ENCODE measurements around the gene CTNNA2. TPM values are rescaled to one million over a fixed set of nuclear protein-coding genes. Genes with fewer than 3 reads are reported as not detected.

Gene CTNNA2
- total RNA-seq, 1 experiment from 2014 or later = 0.54 TPM

DNA sequence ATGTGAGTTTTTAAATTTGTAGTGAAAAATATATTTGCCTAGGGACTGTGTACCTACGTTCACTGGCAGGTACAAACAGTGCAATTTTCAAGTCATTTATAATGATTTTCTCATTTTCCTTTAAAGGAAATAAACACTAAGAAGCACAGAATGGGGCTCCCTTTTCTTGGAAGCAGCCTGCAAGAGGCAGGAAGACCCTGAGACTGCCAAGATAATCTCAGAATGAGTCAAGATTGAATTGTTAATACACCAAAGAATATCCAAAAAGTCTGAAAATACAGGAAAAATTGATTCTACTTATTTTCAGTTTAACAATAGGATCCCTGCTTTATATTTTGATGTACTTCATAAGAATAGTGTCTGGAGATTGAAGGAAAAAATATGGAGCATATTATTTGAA, 331.2 kb downstream of the CTNNA2 start:
- DNase-seq (ENCODE audit: low read depth, low spot score) = no peak
- intact Hi-C loops (cut with micrococcal nuclease; ENCODE audit: unreplicated experiment) (no loop called here), in situ Hi-C loops (cut with HindIII; ENCODE audit: low pct_unique_long_range_greater_than_20kb, low sequenced_read_pairs) (no loop called here)
- H3K36me3 ChIP-seq (ENCODE audit: control insufficient read depth, insufficient read depth, low read length) = no peaks in the 10 kb centered on the region
- no peak overlapping the region for H3K4me3 ChIP-seq (ENCODE audit: low read depth in 2 of 2, low read length in 2 of 2)
- ATAC-seq = no peak
- H3K27ac ChIP-seq (ENCODE audit: low read length) = no peak overlapping the region
- POLR2A ChIA-PET = no interaction called here
- no peaks in the 10 kb centered on the region for H3K4me1 ChIP-seq (ENCODE audit: control insufficient read depth, insufficient read depth, low read length)
- BruUV-seq (replicated peaks) = no TSS peak
- no peaks in the 10 kb centered on the region for H3K27me3 ChIP-seq (ENCODE audit: control insufficient read depth, insufficient read depth, low read length)
- CTCF ChIA-PET = no interaction called here
- no peak for TF ChIP-seq TCF7L2 (IDR thresholded peaks at IDR 0.05; ENCODE audit: low read depth, low read length)
- no peaks in the 10 kb centered on the region for H3K9me3 ChIP-seq (ENCODE audit: control insufficient read depth, insufficient read depth, low read depth, low read length)

DNA sequence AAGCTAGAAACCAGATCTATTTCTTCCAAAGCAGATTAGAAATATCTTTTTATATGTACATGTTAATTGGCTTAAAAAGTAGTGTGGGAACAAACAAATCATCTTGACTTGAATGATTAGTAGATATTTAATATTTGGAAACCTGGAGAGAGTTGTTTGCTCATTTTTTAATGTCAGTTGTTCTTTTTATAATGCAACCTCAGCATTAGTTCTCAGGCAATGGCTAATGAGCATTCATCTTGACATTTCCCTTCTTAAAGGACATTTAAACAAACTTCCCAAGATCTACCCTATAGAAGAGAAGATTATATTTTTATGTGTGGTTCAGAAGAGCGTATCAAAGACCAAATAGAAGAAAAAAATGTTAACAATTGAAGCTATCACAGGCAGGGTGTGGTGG, 334.0 kb downstream of the CTNNA2 start:
- H3K36me3 ChIP-seq (ENCODE audit: control insufficient read depth, insufficient read depth, low read length) = no peaks in the 10 kb centered on the region
- CTCF ChIA-PET = no interaction called here
- DNase-seq (ENCODE audit: low read depth, low spot score) (no peak), ATAC-seq (no peak)
- intact Hi-C loops (cut with micrococcal nuclease; ENCODE audit: unreplicated experiment) (no loop called here), in situ Hi-C loops (cut with HindIII; ENCODE audit: low pct_unique_long_range_greater_than_20kb, low sequenced_read_pairs) (no loop called here)
- no TSS peak for BruUV-seq (replicated peaks)
- H3K4me3 ChIP-seq (ENCODE audit: low read depth in 2 of 2, low read length in 2 of 2) = no peak overlapping the region
- no peaks in the 10 kb centered on the region for H3K27me3 ChIP-seq (ENCODE audit: control insufficient read depth, insufficient read depth, low read length)
- POLR2A ChIA-PET = no interaction called here
- no peaks in the 10 kb centered on the region for H3K4me1 ChIP-seq (ENCODE audit: control insufficient read depth, insufficient read depth, low read length)
- TF ChIP-seq POLR2AphosphoS5 (IDR thresholded peaks at IDR 0.05; ENCODE audit: low read depth, low read length) (no peak), TCF7L2 (IDR thresholded peaks at IDR 0.05; ENCODE audit: low read depth, low read length) (no peak), REST (IDR thresholded peaks at IDR 0.05; ENCODE audit: insufficient read depth in 1 of 2, low read depth in 2 of 2, low read length in 1 of 2) (no peak), SIN3A (IDR thresholded peaks at IDR 0.05; ENCODE audit: borderline replicate concordance, insufficient read depth, low read depth, low read length) (no peak)
- TF ChIP-seq, protein P1, sequence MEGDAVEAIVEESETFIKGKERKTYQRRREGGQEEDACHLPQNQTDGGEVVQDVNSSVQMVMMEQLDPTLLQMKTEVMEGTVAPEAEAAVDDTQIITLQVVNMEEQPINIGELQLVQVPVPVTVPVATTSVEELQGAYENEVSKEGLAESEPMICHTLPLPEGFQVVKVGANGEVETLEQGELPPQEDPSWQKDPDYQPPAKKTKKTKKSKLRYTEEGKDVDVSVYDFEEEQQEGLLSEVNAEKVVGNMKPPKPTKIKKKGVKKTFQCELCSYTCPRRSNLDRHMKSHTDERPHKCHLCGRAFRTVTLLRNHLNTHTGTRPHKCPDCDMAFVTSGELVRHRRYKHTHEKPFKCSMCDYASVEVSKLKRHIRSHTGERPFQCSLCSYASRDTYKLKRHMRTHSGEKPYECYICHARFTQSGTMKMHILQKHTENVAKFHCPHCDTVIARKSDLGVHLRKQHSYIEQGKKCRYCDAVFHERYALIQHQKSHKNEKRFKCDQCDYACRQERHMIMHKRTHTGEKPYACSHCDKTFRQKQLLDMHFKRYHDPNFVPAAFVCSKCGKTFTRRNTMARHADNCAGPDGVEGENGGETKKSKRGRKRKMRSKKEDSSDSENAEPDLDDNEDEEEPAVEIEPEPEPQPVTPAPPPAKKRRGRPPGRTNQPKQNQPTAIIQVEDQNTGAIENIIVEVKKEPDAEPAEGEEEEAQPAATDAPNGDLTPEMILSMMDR (IDR thresholded peaks at IDR 0.05) = no peak
- H3K27ac ChIP-seq (ENCODE audit: low read length) = no peak overlapping the region
- H3K9me3 ChIP-seq (ENCODE audit: control insufficient read depth, insufficient read depth, low read depth, low read length) = no peaks in the 10 kb centered on the region

DNA sequence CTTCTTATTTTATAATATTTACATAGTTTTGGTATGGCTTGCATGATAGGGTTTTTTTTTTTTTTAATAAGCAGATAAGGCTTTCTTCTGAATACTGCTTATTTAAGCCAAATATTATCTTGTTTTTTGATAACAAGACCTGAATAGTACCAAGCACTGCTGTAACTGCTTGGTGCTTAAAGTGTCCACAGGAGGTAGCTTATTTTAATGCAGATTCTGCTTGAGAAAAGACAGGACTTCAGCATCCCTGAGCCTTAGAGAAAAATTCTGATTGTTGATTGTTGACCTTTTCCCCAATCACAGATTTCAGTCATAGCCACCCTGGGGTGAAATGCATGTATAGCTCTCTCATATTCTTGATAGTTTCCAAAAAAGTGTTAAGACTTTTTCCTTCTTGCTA, 336.4 kb downstream of the CTNNA2 start:
- Histone ChIP-seq H3K9me3 (ENCODE audit: control insufficient read depth, insufficient read depth, low read depth, low read length) (no peaks in the 10 kb centered on the region), H3K36me3 (ENCODE audit: control insufficient read depth, insufficient read depth, low read length) (no peaks in the 10 kb centered on the region), H3K4me3 (ENCODE audit: low read depth in 2 of 2, low read length in 2 of 2) (no peak overlapping the region), H3K4me1 (ENCODE audit: control insufficient read depth, insufficient read depth, low read length) (no peaks in the 10 kb centered on the region), H3K27me3 (ENCODE audit: control insufficient read depth, insufficient read depth, low read length) (no peaks in the 10 kb centered on the region), H3K27ac (ENCODE audit: low read length) (no peak overlapping the region)
- no peak for ATAC-seq
- TF ChIP-seq REST (IDR thresholded peaks at IDR 0.05; ENCODE audit: insufficient read depth in 1 of 2, low read depth in 2 of 2, low read length in 1 of 2) (no peak), POLR2AphosphoS5 (IDR thresholded peaks at IDR 0.05; ENCODE audit: low read depth, low read length) (no peak), SIN3A (IDR thresholded peaks at IDR 0.05; ENCODE audit: borderline replicate concordance, insufficient read depth, low read depth, low read length) (no peak), TCF7L2 (IDR thresholded peaks at IDR 0.05; ENCODE audit: low read depth, low read length) (no peak)
- TF ChIP-seq, protein P1 (IDR thresholded peaks at IDR 0.05) = no peak
- ChIA-PET CTCF (no interaction called here), POLR2A (no interaction called here)
- intact Hi-C loops (cut with micrococcal nuclease; ENCODE audit: unreplicated experiment) = no loop called here
- no TSS peak for BruUV-seq (replicated peaks)
- DNase-seq (ENCODE audit: low read depth, low spot score) = no peak
- in situ Hi-C loops (cut with HindIII; ENCODE audit: low pct_unique_long_range_greater_than_20kb, low sequenced_read_pairs) = no loop called here

Data from Panc1 (cell line).